ENCODE results near the gene CC2D2B. TPM values are rescaled to one million over a fixed set of nuclear protein-coding genes. Genes with fewer than 3 reads are reported as not detected.

Gene CC2D2B
- polyA plus RNA-seq, 3 donors, result 0.08 to 1.8 TPM; not detected in 1

- Histone ChIP-seq H3K79me2 (ENCODE audit: insufficient read depth, low read length) (peaks cover 41% of the 10 kb centered on the region), H3K4me1 (ENCODE audit: control insufficient read depth in 1 of 2, insufficient read depth in 2 of 2, low read length in 2 of 2) (no peaks in the 10 kb centered on the region), H3K9ac (ENCODE audit: insufficient read depth, low read length, poor library complexity, severe bottlenecking) (no peak overlapping the region), H3K9me3 (replicated peaks in 1 of 2; ENCODE audit: control insufficient read depth in 1 of 2, insufficient read depth in 1 of 2, low read length in 2 of 2) (no peaks in the 10 kb centered on the region), H3K27me3 (ENCODE audit: control insufficient read depth in 2 of 2, insufficient read depth in 2 of 2, low read length in 2 of 2) (no peaks in the 10 kb centered on the region), H3K36me3 (replicated peaks in 1 of 2; ENCODE audit: control insufficient read depth in 1 of 2, insufficient read depth in 2 of 2, low read length in 2 of 2) (peaks cover 53 to 98% of the 10 kb centered on the region in 2 donors), H3K4me2 (replicated peaks; ENCODE audit: extremely low read depth, low read length, poor library complexity, severe bottlenecking) (no peak overlapping the region), H4K20me1 (ENCODE audit: insufficient read depth, low read length) (peaks cover 69% of the 10 kb centered on the region), H3K27ac (ENCODE audit: low read depth in 1 of 2, low read length in 2 of 2) (no peak overlapping the region), H2AFZ (ENCODE audit: insufficient read depth, low read depth, low read length, poor library complexity, severe bottlenecking) (no peak overlapping the region), H3K4me3 (replicated peaks in 1 of 3; ENCODE audit: low read depth in 2 of 3, low read length in 3 of 3) (no peak overlapping the region)
- 100% methylated on average over 1 of the region's 7 CpGs for WGBS (ENCODE audit: insufficient coverage)
- intact Hi-C loops (cut with micrococcal nuclease), result no loop called here
- no peak for DNase-seq
- Mint-ChIP-seq H3K4me1 (peaks cover 6% of the 10 kb centered on the region), H3K9me3 (no peaks in the 10 kb centered on the region), H3K27me3 (ENCODE audit: low read depth in 3 of 3) (no peaks in the 10 kb centered on the region), H3K36me3 (peaks cover 67 to 78% of the 10 kb centered on the region in 2 donors), H3K4me3 (no peak overlapping the region), H3K27ac (no peak overlapping the region)
- no peak for TF ChIP-seq CTCF (IDR thresholded peaks at IDR 0.05)
These were observed 149.0 kb downstream of the CC2D2B start for GRCh38 chr10:96056787-96057186.

- 89% methylated on average over 2 of the region's 3 CpGs for WGBS (ENCODE audit: insufficient coverage)
- Mint-ChIP-seq H3K4me3 (no peak overlapping the region), H3K9me3 (peaks cover 0 to 5% (median 0%) of the 10 kb centered on the region in 7 donors), H3K36me3 (peaks cover 59 to 81% of the 10 kb centered on the region in 2 donors), H3K27ac (no peak overlapping the region), H3K4me1 (no peaks in the 10 kb centered on the region), H3K27me3 (ENCODE audit: low read depth in 3 of 3) (no peaks in the 10 kb centered on the region)
- H2AFZ ChIP-seq (ENCODE audit: insufficient read depth, low read depth, low read length, poor library complexity, severe bottlenecking), result no peak overlapping the region
- H3K79me2 ChIP-seq (ENCODE audit: insufficient read depth, low read length), result no peaks in the 10 kb centered on the region
- no peaks in the 10 kb centered on the region for H3K9me3 ChIP-seq (replicated peaks in 1 of 2; ENCODE audit: control insufficient read depth in 1 of 2, insufficient read depth in 1 of 2, low read length in 2 of 2)
- DNase-seq, result no peak
- peaks cover 48 to 66% of the 10 kb centered on the region in 2 donors for H3K36me3 ChIP-seq (replicated peaks in 1 of 2; ENCODE audit: control insufficient read depth in 1 of 2, insufficient read depth in 2 of 2, low read length in 2 of 2)
- no peak overlapping the region for H3K27ac ChIP-seq (ENCODE audit: low read depth in 1 of 2, low read length in 2 of 2)
- no peaks in the 10 kb centered on the region for H3K27me3 ChIP-seq (ENCODE audit: control insufficient read depth in 2 of 2, insufficient read depth in 2 of 2, low read length in 2 of 2)
- H3K4me2 ChIP-seq (replicated peaks; ENCODE audit: extremely low read depth, low read length, poor library complexity, severe bottlenecking), result no peak overlapping the region
- H3K4me3 ChIP-seq (replicated peaks in 1 of 3; ENCODE audit: low read depth in 2 of 3, low read length in 3 of 3), result no peak overlapping the region
- H4K20me1 ChIP-seq (ENCODE audit: insufficient read depth, low read length), result peaks cover 25% of the 10 kb centered on the region
- intact Hi-C loops (cut with micrococcal nuclease), result no loop called here
- H3K9ac ChIP-seq (ENCODE audit: insufficient read depth, low read length, poor library complexity, severe bottlenecking), result no peak overlapping the region
- TF ChIP-seq CTCF (IDR thresholded peaks at IDR 0.05), result no peak
- no peaks in the 10 kb centered on the region for H3K4me1 ChIP-seq (ENCODE audit: control insufficient read depth in 1 of 2, insufficient read depth in 2 of 2, low read length in 2 of 2)
These were observed 153.5 kb downstream of the CC2D2B start for GRCh38 chr10:96061232-96061631.
